Esophagus (tissue), 2 donors: ENCODE results near the gene TRPM3. TPM values are rescaled to one million over a fixed set of nuclear protein-coding genes. Genes with fewer than 3 reads are reported as not detected.

Experiments used
- H3K27ac ChIP-seq, 2 donors: one replicate each; pipeline ENCODE4 v1.5.1; 2013; ENCODE audit warnings: low read depth in 2 of 2, mild to moderate bottlenecking in 2 of 2, inconsistent platforms in 1 of 2, low read length in 1 of 2, moderate library complexity in 1 of 2
- H3K27me3 ChIP-seq, 2 donors: one replicate each; pipeline ENCODE4 v1.6.1; 2013; ENCODE audit warnings: low read length in 2 of 2, control low read depth in 1 of 2, mild to moderate bottlenecking in 1 of 2; ENCODE audit not compliant: insufficient read depth in 2 of 2, control insufficient read depth in 1 of 2
- H3K36me3 ChIP-seq, 2 donors: one replicate each; pipeline ENCODE4 v1.6.1; 2013; ENCODE audit warnings: low read length in 1 of 2; ENCODE audit not compliant: control insufficient read depth in 2 of 2, insufficient read depth in 2 of 2
- H3K4me1 ChIP-seq, 2 donors: one replicate each; pipeline ENCODE4 v1.6.1; 2013; ENCODE audit warnings: low read length in 1 of 2; ENCODE audit not compliant: control insufficient read depth in 2 of 2, insufficient read depth in 2 of 2
- H3K4me3 ChIP-seq, 2 donors: one replicate each; pipeline ENCODE4 v1.5.1; 2013; ENCODE audit warnings: low read length in 2 of 2, mild to moderate bottlenecking in 2 of 2, low read depth in 1 of 2, moderate library complexity in 1 of 2
- H3K9me3 ChIP-seq, 2 donors: one replicate each; pipeline ENCODE4 v1.6.1; 2013; ENCODE audit warnings: mild to moderate bottlenecking in 2 of 2, low read depth in 1 of 2, low read length in 1 of 2, moderate library complexity in 1 of 2; ENCODE audit not compliant: control insufficient read depth in 2 of 2, insufficient read depth in 1 of 2
- WGBS, 2 donors: extraction: QIAGEN DNeasy Blood & Tissue Kit; methylation state at CpG; one replicate each; pipeline ENCODE4 v1.1.7; 2013; 5-methylcytosine and 5-hydroxymethylcytosine counted together
- polyA plus RNA-seq, 2 donors: library from polyadenylated mRNA; stranded (reverse); fragments of 200-250 nt; gene quantifications; one replicate each; pipeline ENCODE4 v1.2.3, GENCODE V29; 2013
- donor health status: healthy with polysubstance abuse.
- donor health status: Bipolar disorder and iron deficiency.

TRPM3 gene
- polyA plus RNA-seq, 2 donors = under 0.01 to 0.02 TPM

DNA sequence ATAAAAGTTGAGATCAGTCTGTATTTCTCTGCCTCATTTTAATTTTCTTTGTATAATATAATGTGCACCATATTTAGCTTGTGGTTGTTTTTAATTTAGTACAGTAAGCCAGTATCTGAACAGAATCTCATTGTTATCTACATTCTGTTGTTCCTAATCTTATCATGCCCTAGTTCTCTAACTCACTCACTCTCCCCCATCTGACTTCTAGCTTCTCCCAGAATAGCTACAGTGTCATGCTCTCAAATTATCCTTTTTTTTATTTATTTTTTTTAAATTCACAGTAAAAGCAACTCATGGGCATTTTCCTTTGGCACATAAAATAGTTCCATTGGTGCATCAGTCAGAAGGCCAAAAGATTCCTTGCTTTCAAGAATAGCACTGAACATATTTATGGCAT is 156.6 kb downstream of the TRPM3 start:
- no peaks in the 10 kb centered on the region for H3K9me3 ChIP-seq
- no peaks in the 10 kb centered on the region for H3K36me3 ChIP-seq
- H3K4me3 ChIP-seq = no peak overlapping the region
- H3K4me1 ChIP-seq = no peaks in the 10 kb centered on the region
- no peaks in the 10 kb centered on the region for H3K27me3 ChIP-seq
- no peak overlapping the region for H3K27ac ChIP-seq

GRCh38 chr9:70963554-70963953 is 157.9 kb downstream of the TRPM3 start:
- 61 to 68% methylated on average over 3 of the region's 3 CpGs for WGBS, 2 donors
- Histone ChIP-seq H3K4me1 (no peaks in the 10 kb centered on the region), H3K27ac (no peak overlapping the region), H3K36me3 (no peaks in the 10 kb centered on the region), H3K9me3 (no peaks in the 10 kb centered on the region), H3K27me3 (no peaks in the 10 kb centered on the region), H3K4me3 (no peak overlapping the region)

GRCh38 chr9:70962761-70963440 is 158.5 kb downstream of the TRPM3 start:
- no peaks in the 10 kb centered on the region for H3K9me3 ChIP-seq
- 66% methylated on average over 4 of the region's 4 CpGs for WGBS, 2 donors
- no peaks in the 10 kb centered on the region for H3K36me3 ChIP-seq
- H3K27ac ChIP-seq = no peak overlapping the region
- no peaks in the 10 kb centered on the region for H3K4me1 ChIP-seq
- H3K4me3 ChIP-seq = no peak overlapping the region
- H3K27me3 ChIP-seq = no peaks in the 10 kb centered on the region

DNA sequence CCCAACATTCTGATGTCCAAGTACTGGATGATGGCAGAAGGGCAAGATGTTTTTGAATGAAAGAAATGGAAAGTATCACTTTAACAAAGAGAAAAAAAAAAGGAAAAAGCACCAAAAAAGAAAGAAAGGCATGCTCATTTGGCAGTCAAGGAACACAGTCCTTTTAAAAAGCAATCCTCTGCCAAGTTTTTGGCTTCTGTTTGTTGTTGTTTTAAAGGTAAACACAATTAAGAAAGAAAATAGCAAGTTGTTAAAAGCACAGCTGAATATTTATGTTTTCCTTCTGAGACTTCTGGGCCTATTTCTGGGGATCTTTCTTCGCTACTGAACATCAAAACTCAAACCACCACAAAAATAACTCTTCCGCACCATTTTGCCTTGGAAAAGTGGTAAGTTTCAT is 162.1 kb downstream of the TRPM3 start:
- H3K4me1 ChIP-seq = no peaks in the 10 kb centered on the region
- no peaks in the 10 kb centered on the region for H3K27me3 ChIP-seq
- H3K4me3 ChIP-seq = no peak overlapping the region
- no peaks in the 10 kb centered on the region for H3K36me3 ChIP-seq
- H3K27ac ChIP-seq = no peak overlapping the region
- WGBS, 2 donors = 85 to 87% methylated on average over 2 of the region's 2 CpGs
- no peaks in the 10 kb centered on the region for H3K9me3 ChIP-seq

- Histone ChIP-seq H3K27ac (no peak overlapping the region), H3K4me1 (no peaks in the 10 kb centered on the region), H3K9me3 (no peaks in the 10 kb centered on the region), H3K4me3 (no peak overlapping the region), H3K36me3 (no peaks in the 10 kb centered on the region), H3K27me3 (no peaks in the 10 kb centered on the region)
- 52 to 62% methylated on average over 8 of the region's 8 CpGs for WGBS, 2 donors
These were observed 166.8 kb downstream of the TRPM3 start for GRCh38 chr9:70954596-70955143.

DNA sequence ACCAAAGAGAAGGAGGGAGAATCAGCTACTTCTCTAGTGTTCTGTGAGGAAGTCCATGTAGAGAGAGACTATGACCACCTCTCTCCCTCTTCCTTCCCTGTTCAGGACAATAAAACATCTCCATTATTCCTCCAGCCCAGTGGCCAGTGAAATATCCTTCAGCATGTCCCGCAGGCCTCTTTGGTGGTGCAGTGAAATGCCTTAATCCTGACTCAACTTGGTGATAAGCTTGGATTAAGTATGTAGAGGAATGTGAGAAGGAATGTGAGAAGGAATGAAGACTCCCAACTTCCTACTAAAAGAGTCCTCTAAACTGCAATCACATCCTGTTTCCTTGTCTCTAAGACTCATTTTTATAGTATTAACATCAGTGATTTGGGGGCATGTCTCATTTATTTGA is 167.3 kb downstream of the TRPM3 start:
- no peak overlapping the region for H3K4me3 ChIP-seq
- H3K9me3 ChIP-seq = no peaks in the 10 kb centered on the region
- H3K4me1 ChIP-seq = no peaks in the 10 kb centered on the region
- WGBS, 2 donors = 46 to 55% methylated on average over 1 of the region's 1 CpG
- no peak overlapping the region for H3K27ac ChIP-seq
- no peaks in the 10 kb centered on the region for H3K36me3 ChIP-seq
- H3K27me3 ChIP-seq = no peaks in the 10 kb centered on the region

- Histone ChIP-seq H3K4me1 (no peaks in the 10 kb centered on the region), H3K9me3 (no peaks in the 10 kb centered on the region), H3K4me3 (no peak overlapping the region), H3K27me3 (no peaks in the 10 kb centered on the region), H3K36me3 (no peaks in the 10 kb centered on the region), H3K27ac (no peak overlapping the region)
- WGBS, 2 donors = 87 to 88% methylated on average over 4 of the region's 4 CpGs
These were observed 169.4 kb downstream of the TRPM3 start for GRCh38 chr9:70951749-70952727.

DNA sequence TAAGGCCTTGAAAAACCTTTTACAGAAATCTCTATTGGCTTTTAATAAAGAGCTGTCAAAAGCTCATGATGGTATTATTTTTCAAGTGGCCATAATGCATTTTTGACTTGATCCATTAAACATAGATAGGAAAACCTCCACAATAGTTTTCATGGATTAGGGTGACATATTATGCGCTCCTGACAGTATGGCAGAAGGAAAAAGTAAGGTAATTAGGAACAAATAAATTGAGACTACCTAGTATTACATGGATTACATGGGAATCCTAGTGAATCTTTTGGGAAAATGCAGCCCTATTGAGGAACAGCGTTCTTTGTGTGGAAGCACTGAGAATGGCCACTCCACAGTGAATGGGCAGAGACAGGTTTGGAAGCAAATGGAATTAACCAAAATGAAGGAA is 171.2 kb downstream of the TRPM3 start:
- no peak overlapping the region for H3K4me3 ChIP-seq
- H3K36me3 ChIP-seq = no peaks in the 10 kb centered on the region
- H3K27me3 ChIP-seq = no peaks in the 10 kb centered on the region
- 44 to 47% methylated on average over 2 of the region's 2 CpGs for WGBS, 2 donors
- no peaks in the 10 kb centered on the region for H3K9me3 ChIP-seq
- no peak overlapping the region for H3K27ac ChIP-seq
- no peaks in the 10 kb centered on the region for H3K4me1 ChIP-seq

DNA sequence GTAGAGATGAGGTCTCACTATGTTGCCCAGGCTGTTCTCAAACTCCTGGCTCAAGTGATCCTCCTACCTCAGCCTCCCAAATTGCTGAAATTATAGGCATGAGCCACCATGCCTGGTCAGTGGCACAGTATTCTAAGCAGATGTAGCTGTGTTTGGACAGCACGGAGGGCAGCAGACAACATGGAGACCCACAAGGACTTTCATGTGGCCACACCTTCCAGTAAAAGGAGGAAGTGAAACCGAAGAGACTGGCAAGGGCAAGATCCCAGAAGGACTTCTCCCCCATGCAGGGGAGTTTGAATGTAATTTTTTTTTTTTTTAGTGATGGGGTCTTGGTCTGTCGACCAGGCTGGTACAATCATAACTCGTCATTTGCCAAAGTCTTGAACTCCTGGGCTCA is 172.2 kb downstream of the TRPM3 start:
- H3K9me3 ChIP-seq = no peaks in the 10 kb centered on the region
- H3K4me1 ChIP-seq = no peaks in the 10 kb centered on the region
- no peaks in the 10 kb centered on the region for H3K36me3 ChIP-seq
- WGBS, 2 donors = 74 to 77% methylated on average over 4 of the region's 4 CpGs
- no peaks in the 10 kb centered on the region for H3K27me3 ChIP-seq
- no peak overlapping the region for H3K4me3 ChIP-seq
- no peak overlapping the region for H3K27ac ChIP-seq
